HG03139 (cell line): ENCODE data around the gene CLEC3B.
"Not testable (repeated sequence)": the region's sequence is repeated elsewhere in the genome, so short reads cannot be mapped to it uniquely, and the experiment has no call there.

Experiments
- ATAC-seq: cut with Tn5 transposase; IDR thresholded peaks from one replicate; pipeline ENCODE4 v1.9.1; 2021; ENCODE audit not compliant: unreplicated experiment

The CLEC3B gene

GRCh38 chr3:45034612-45035252, 8.6 kb downstream of the CLEC3B start:
- no peak for ATAC-seq

DNA sequence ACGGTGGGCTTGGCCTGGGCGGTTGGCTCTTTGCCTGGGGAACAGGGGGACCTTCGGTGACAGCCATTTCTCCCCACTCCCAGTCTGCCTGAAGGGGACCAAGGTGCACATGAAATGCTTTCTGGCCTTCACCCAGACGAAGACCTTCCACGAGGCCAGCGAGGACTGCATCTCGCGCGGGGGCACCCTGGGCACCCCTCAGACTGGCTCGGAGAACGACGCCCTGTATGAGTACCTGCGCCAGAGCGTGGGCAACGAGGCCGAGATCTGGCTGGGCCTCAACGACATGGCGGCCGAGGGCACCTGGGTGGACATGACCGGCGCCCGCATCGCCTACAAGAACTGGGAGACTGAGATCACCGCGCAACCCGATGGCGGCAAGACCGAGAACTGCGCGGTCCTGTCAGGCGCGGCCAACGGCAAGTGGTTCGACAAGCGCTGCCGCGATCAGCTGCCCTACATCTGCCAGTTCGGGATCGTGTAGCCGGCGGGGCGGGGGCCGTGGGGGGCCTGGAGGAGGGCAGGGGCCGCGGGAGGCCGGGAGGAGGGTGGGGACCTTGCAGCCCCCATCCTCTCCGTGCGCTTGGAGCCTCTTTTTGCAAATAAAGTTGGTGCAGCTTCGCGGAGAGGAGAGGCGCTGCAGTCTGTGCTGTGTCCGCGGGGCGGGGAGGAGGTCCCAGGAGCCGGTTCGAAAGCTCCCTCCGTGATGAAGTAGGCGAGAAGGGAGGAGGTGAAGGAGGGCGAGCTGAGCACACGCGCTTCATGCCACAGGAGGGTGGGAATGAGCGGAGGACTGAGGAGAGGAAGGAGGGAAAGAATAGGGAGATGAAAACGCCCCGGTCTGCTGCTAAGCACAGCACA, 9.6 kb downstream of the CLEC3B start:
- ATAC-seq = no peak

DNA sequence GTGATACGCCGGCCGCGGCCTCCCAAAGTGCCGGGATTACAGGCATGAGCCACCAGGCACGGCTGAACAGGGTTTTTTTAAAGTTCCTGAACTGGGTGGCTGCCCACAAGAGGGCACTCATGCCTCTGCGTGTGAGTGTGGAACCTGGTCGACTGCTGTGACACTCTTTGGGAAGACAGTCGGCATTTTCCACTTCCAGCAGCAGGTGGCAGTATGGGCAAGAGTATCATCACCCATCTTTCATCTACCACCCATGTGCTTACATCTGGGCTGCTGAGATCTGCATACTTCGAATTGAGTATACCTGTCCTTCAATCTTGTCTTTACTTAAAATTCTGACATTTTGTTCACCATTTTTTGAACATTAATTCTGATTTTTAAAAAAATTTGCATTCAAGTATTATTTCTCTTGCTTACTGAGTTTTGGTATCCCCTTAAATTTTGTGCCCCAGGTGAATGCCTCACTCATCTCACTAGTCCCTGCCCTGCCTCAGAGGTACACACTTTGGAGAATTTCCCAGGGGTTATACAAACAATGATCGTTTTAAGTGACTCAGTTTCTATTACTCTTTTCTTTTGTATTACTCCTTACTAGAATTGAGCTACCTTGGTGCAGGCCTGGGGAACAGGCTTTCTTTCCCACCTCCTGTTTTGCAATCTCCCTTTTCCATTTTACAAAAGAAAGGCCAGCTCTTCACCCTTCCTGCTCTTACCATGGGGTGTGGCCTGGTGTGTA, 11.8 kb downstream of the CLEC3B start:
- ATAC-seq = peak; percentile 62

DNA sequence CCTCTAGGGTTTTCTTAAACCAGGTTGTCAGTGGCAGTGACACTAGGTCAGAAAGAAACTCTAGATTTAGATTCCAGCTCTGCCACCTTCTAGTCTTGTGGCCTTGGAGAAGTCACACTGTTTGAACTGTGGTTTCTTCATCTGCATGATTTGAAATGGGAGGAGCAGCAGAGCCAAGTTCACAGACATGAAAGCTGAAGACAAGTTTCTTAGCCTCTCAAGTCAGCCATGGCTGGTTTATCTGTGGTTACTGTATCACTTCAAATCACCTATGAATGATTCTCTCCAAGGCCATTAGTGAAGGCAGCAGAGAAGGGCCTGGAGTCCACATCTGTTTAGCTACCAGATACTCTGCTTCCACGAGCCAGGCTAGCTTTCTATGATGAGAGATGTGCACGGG, 15.6 kb downstream of the CLEC3B start:
- ATAC-seq = no peak

DNA sequence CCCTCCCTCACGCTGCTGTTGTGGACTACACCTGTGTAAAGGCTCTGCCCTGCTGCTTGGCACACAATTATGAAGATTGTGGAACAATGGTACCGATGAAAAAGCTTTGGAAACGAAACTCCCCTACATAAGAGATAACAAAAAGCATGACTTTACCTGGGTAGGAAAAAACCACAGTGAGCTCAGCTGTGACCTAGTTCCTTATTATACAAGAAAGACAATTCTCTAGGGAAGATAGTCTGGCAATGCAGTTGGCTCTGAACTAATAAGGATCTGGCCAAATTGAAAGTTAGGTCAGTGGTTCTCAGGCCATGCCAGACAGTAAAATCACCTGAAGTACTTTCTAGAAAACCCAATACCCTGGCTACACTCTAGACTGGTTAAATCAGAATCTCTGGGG, 16.1 kb downstream of the CLEC3B start:
- no peak for ATAC-seq

GRCh38 chr3:45043728-45044299, 17.7 kb downstream of the CLEC3B start:
- no peak for ATAC-seq

DNA sequence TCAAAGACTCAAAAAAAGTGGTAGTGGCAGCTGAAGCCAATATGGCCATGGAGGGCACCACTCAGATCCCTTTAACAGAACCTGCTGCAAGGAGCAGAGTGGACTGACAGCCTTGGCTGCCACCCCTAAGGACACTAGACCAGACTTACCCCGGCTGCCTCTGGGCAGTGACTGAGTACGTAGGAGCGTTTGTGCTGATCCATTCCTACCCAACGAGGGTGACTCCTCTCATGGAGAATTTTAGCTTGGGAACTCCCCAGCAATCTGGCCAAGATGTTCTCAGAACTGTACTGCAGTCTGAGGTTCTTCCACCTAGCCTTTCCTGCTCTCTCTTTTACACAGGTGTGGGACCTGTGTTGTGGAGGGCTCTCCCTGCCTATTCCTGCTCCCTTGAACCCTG, 22.1 kb downstream of the CLEC3B start:
- no peak for ATAC-seq

- no peak for ATAC-seq
Measured at GRCh38 chr3:45049807-45050206, 23.7 kb downstream of the CLEC3B start.

DNA sequence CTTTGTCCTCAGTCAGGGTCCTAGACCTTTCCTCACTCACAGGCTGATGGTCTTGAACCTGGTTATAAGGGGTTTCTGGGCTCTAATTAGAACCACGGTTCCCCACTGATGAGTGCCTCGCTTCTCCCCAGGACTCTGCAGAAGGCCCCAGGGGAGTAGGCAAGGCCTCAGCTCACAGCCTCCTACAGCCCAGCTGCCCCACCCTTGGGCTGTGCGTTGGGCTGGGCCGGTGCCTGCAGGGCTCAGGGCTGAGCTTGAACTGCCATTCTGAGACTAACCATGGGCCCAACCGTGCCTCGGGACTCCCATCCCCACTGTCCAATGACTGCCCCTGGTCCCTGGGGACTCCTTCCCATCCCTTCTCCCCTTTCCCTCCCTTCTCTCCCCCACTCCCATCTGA, 25.6 kb downstream of the CLEC3B start:
- no peak for ATAC-seq

DNA sequence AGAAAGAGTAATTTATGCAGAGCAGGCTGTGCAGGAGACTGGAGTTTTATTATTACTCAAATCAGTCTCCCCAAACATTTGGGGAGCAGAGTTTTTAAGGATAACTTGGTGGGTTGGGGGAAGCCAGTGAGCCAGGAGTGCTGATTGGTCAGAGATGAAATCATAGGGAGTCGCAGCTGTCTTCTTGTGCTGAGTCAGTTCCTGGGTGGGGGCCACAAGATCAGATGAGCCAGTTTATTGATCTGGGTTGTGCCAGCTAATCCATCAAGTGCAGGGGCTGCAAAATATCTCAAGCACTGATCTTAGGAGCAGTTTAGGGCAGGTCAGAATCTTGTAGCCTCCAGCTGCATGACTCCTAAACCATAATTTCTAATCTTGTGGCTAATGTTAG, 27.7 kb downstream of the CLEC3B start:
- not testable (repeated sequence) for ATAC-seq

GRCh38 chr3:45054196-45054857, 28.2 kb downstream of the CLEC3B start:
- no peak for ATAC-seq

GRCh38 chr3:45055032-45055410, 28.9 kb downstream of the CLEC3B start:
- no peak for ATAC-seq

DNA sequence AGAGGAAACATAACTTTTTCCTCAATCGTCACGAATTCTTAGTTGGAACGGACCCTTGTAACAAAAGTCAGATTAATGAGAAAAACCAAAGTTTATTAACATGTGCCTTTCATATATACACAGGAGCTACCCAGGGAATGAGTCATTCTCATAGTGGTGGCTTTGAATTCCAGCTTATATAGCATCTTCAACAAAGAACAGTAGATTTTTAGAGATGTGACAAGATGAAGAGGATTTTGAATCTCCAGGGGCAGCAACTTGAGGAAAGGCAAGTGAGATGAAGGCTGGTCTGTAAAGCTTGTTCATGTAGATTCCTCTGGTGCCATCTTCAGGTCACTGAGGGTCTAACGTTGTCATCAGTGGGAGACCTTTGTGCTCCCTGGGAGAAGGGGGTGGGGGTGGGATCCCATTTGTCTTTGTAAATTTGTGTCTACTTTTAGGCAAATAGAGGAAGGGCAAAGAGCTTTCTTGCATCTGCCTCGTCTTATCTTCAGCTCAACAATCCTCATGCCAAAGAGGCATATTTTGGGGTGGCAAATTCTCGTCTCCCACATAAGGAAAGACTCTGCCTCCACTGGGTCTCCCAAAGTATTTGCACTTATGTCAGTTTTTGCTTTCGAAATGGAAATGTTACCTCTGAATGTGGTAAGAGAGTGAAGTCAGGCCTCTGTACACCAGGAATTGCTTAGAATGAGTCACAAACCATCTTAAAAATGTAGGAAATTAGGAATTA, 29.5 kb downstream of the CLEC3B start:
- no peak for ATAC-seq

DNA sequence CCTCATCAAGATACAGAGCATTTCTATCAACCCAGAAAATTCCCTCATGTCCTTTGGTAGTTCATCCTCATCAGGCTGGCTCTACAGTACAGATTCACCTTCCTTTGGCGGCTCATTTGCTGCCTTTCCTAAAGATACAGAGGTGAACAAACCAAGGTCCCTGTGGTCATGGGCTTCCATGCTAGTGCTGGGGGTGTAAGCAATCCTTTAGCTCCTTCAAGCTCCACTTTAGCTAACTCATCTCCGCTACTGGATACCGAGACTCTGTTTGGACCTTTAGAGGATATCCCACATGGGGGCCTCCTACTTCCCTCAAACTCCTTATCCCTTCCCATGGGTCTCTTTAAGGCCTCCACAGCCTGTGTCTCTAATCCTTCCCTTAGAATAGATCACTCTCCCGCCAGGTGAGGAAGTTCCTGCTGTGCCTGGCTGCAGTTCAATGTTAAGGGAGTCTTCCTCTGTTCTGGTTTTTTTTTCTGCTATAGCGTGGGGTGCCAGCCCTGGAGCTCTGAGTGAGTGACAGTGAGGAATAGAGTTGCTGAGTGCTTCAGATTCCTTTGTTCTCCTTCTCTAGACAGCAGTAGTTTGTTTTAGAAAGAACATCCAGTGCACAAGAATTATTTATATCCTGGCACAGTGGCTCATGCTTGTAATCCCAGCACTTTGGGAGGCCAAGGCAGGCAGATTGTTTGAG, 30.7 kb downstream of the CLEC3B start:
- ATAC-seq = no peak

- no peak for ATAC-seq
Measured at GRCh38 chr3:45057557-45057956, 31.5 kb downstream of the CLEC3B start.

DNA sequence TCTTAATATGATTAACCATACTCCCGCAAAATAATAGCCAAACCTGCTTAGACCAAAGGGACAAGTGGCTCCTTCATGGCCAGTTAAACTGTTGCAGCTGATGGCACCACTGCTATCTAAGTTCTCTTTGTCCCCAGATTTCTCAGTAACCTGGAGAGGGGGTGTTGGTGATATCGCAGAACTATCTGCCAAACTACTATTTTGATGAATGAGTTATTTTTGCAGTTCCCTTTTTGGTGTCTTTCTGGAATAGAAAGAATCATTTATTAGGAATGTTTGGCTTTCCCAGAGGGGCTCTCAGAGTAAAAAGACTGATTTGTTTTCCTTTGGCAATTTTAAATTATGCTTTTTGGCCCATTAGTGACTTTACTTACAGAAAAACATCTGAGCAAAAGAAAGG, 33.0 kb downstream of the CLEC3B start:
- ATAC-seq = no peak

- no peak for ATAC-seq
Measured at GRCh38 chr3:45060165-45060892, 34.2 kb downstream of the CLEC3B start.

- ATAC-seq = no peak
Measured at GRCh38 chr3:45062697-45063070, 36.6 kb downstream of the CLEC3B start.
